KOPT-K1 (cell line): ENCODE measurements around the gene RYR2.
"Not testable (repeated sequence)": the region's sequence is repeated elsewhere in the genome, so short reads cannot be mapped to it uniquely, and the experiment has no call there.

Source experiments
- H3K27ac ChIP-seq: fragments of 200-600 bp; sonication (generic); 2 replicates; pipeline ENCODE4 v1.5.1; 2016; ENCODE audit warnings: antibody characterized with exemption, mild to moderate bottlenecking, low read depth, low read length; ENCODE audit not compliant: poor library complexity, severe bottlenecking
- H3K36me3 ChIP-seq: fragments of 200-600 bp; sonication (generic); 2 replicates; pipeline ENCODE4 v1.5.1; 2017; ENCODE audit warnings: antibody characterized with exemption, mild to moderate bottlenecking, low read length, moderate library complexity; ENCODE audit not compliant: insufficient read depth
- H3K9me3 ChIP-seq: fragments of 200-600 bp; sonication (generic); 2 replicates; pipeline ENCODE4 v1.5.1; 2017; ENCODE audit warnings: antibody characterized with exemption, low read length, mild to moderate bottlenecking; ENCODE audit not compliant: insufficient read depth, poor library complexity, severe bottlenecking

RYR2 gene

GRCh38 chr1:237789619-237790018 lies 747.6 kb downstream of the RYR2 start:
- no peaks in the 10 kb centered on the region for H3K9me3 ChIP-seq
- no peaks in the 10 kb centered on the region for H3K36me3 ChIP-seq

GRCh38 chr1:237791592-237791991 lies 749.6 kb downstream of the RYR2 start:
- Histone ChIP-seq H3K9me3 (no peaks in the 10 kb centered on the region), H3K36me3 (no peaks in the 10 kb centered on the region), H3K27ac (no peak overlapping the region)

More at GRCh38 chr1:237789619-237790018, 747.6 kb downstream of the RYR2 start:
- H3K27ac ChIP-seq: no peak overlapping the region

GRCh38 chr1:237792149-237792548 lies 750.2 kb downstream of the RYR2 start:
- Histone ChIP-seq H3K27ac (no peak overlapping the region), H3K9me3 (no peaks in the 10 kb centered on the region), H3K36me3 (no peaks in the 10 kb centered on the region)

GRCh38 chr1:237792726-237793125 lies 750.7 kb downstream of the RYR2 start:
- no peaks in the 10 kb centered on the region for H3K36me3 ChIP-seq
- H3K27ac ChIP-seq: no peak overlapping the region
- H3K9me3 ChIP-seq: no peaks in the 10 kb centered on the region

GRCh38 chr1:237794071-237794470 lies 752.1 kb downstream of the RYR2 start:
- Histone ChIP-seq H3K9me3 (no peaks in the 10 kb centered on the region), H3K36me3 (no peaks in the 10 kb centered on the region), H3K27ac (no peak overlapping the region)

- H3K9me3 ChIP-seq: no peaks in the 10 kb centered on the region
- H3K27ac ChIP-seq: no peak overlapping the region
- no peaks in the 10 kb centered on the region for H3K36me3 ChIP-seq
Observed at GRCh38 chr1:237795558-237795957, 753.6 kb downstream of the RYR2 start.

- Histone ChIP-seq H3K36me3 (no peaks in the 10 kb centered on the region), H3K27ac (no peak overlapping the region), H3K9me3 (no peaks in the 10 kb centered on the region)
Observed at GRCh38 chr1:237799762-237800474, 757.9 kb downstream of the RYR2 start.

GRCh38 chr1:237804516-237804915 lies 762.5 kb downstream of the RYR2 start:
- H3K36me3 ChIP-seq: no peaks in the 10 kb centered on the region
- no peak overlapping the region for H3K27ac ChIP-seq
- H3K9me3 ChIP-seq: no peaks in the 10 kb centered on the region

- Histone ChIP-seq H3K9me3 (no peaks in the 10 kb centered on the region), H3K27ac (no peak overlapping the region), H3K36me3 (no peaks in the 10 kb centered on the region)
Observed at GRCh38 chr1:237809099-237809498, 767.1 kb downstream of the RYR2 start.

GRCh38 chr1:237811633-237812032 lies 769.6 kb downstream of the RYR2 start:
- no peaks in the 10 kb centered on the region for H3K36me3 ChIP-seq
- H3K27ac ChIP-seq: no peak overlapping the region
- no peaks in the 10 kb centered on the region for H3K9me3 ChIP-seq

- Histone ChIP-seq H3K36me3 (no peaks in the 10 kb centered on the region), H3K27ac (no peak overlapping the region), H3K9me3 (no peaks in the 10 kb centered on the region)
Observed at GRCh38 chr1:237812061-237812460, 770.1 kb downstream of the RYR2 start.

- Histone ChIP-seq H3K36me3 (no peaks in the 10 kb centered on the region), H3K27ac (no peak overlapping the region), H3K9me3 (no peaks in the 10 kb centered on the region)
Observed at GRCh38 chr1:237814319-237814924, 772.4 kb downstream of the RYR2 start.

GRCh38 chr1:237817277-237817676 lies 775.3 kb downstream of the RYR2 start:
- no peaks in the 10 kb centered on the region for H3K9me3 ChIP-seq
- no peaks in the 10 kb centered on the region for H3K36me3 ChIP-seq
- no peak overlapping the region for H3K27ac ChIP-seq

GRCh38 chr1:237820634-237821033 lies 778.6 kb downstream of the RYR2 start:
- H3K27ac ChIP-seq, H3K36me3 ChIP-seq, H3K9me3 ChIP-seq: not testable (repeated sequence)

GRCh38 chr1:237832858-237833257 lies 790.9 kb downstream of the RYR2 start:
- no peaks in the 10 kb centered on the region for H3K9me3 ChIP-seq
- no peak overlapping the region for H3K27ac ChIP-seq
- no peaks in the 10 kb centered on the region for H3K36me3 ChIP-seq

- no peaks in the 10 kb centered on the region for H3K9me3 ChIP-seq
- no peak overlapping the region for H3K27ac ChIP-seq
- H3K36me3 ChIP-seq: no peaks in the 10 kb centered on the region
Observed at GRCh38 chr1:237834048-237834447, 792.1 kb downstream of the RYR2 start.
